Ovary (tissue), 9 donors: ENCODE measurements around the gene RGS7. TPM values are rescaled to one million over a fixed set of nuclear protein-coding genes. Genes with fewer than 3 reads are reported as not detected.

ENCODE experiments used
- DNase-seq, 5 donors: peaks; one replicate each; pipeline ENCODE4 v3.0.0-alpha.2; 2019 to 2020
- H3K27ac ChIP-seq, 2 donors: fragments of 200-600 bp; one replicate each; pipeline versions ENCODE4 v1.5.1 to v1.8.0; 2019 to 2022
- H3K27me3 ChIP-seq: fragments of 200-600 bp; one replicate; pipeline ENCODE4 v1.8.0; 2022
- H3K36me3 ChIP-seq: fragments of 200-600 bp; sonication (generic); one replicate; pipeline ENCODE4 v1.5.1; 2019
- H3K4me1 ChIP-seq: one replicate; pipeline ENCODE4 v1.8.1; 2013; ENCODE audit warnings: mild to moderate bottlenecking, moderate library complexity; ENCODE audit not compliant: insufficient read depth
- H3K4me3 ChIP-seq: fragments of 200-600 bp; sonication (generic); one replicate; pipeline ENCODE4 v1.5.1; 2017
- H3K9me3 ChIP-seq, 2 donors: fragments of 200-600 bp in 1 of 2; sonication (generic) in 1 of 2; one replicate each; pipeline versions ENCODE4 v1.5.1 to v1.8.1; 2013 to 2019; ENCODE audit warnings: mild to moderate bottlenecking in 1 of 2, moderate library complexity in 1 of 2
- CTCF ChIP-seq, 3 donors: fragments of 450-650 bp in 2 of 3; fragments of 200-600 bp in 1 of 3; IDR thresholded peaks; one replicate each; pipeline versions ENCODE4 v1.5.1 to v1.8.0; 2016 to 2022; ENCODE audit warnings: antibody characterized with exemption in 3 of 3, mild to moderate bottlenecking in 1 of 3
- EP300 ChIP-seq: sonication (generic); formaldehyde crosslinking; IDR thresholded peaks from one replicate; pipeline ENCODE4 v1.6.1; 2017; ENCODE audit warnings: antibody characterized with exemption
- POLR2A ChIP-seq: fragments of 450-650 bp; IDR thresholded peaks from one replicate; pipeline ENCODE4 v1.6.1; 2017; ENCODE audit warnings: antibody characterized with exemption, mild to moderate bottlenecking, moderate library complexity
- WGBS, 3 donors: extraction: QIAGEN DNeasy Blood & Tissue Kit in 1 of 3; methylation state at CpG; one replicate each; pipeline versions ENCODE4 v1.1.5 to v1.1.7; 2013 to 2017; 5-methylcytosine and 5-hydroxymethylcytosine counted together
- intact Hi-C, 4 donors: fragments of 100-400 bp; cut with DNase I; formaldehyde crosslinking; loops; one replicate each; pipeline versions ENCODE4 v1.11.0 to v1.15.1; 2022 to 2023
- polyA plus RNA-seq, 2 donors: library from polyadenylated mRNA; stranded (reverse); fragments of 200-250 nt in 1 of 2; fragments of 350-450 nt in 1 of 2; fragmentation: Illumina TruSeq in 1 of 2; extraction: RNeasy Lipid Tissue Mini Kit (QIAGEN cat#74804) in 1 of 2; gene quantifications; one replicate each; pipeline ENCODE4 v1.2.3, GENCODE V29; 2013 to 2014
- total RNA-seq, 7 donors: library from RNA; depleted of rRNA in 2 of 7; stranded (reverse); fragments of >200 nt in 2 of 7; fragmentation: NEBNext Ultra II Directional in 3 of 7; extraction: Animal tissue kit (Norgen Biotek cat#: 25700) in 3 of 7; gene quantifications; one replicate each; pipeline versions ENCODE4 v1.1.0 to v1.2.4, GENCODE V29; 2016 to 2023
- donor health status: DM: no; HTN: no; CAD: no; lungs with moderate emphysema.
- donor health status: DM: no; HTN: no; CAD: no.
- donor health status: Bipolar disorder and iron deficiency.
- donor health status: DM: yes; HTN: yes; CAD: no.
- donor health status: DM: no; HTN: no; CAD: no.
- donor health status: DM: yes; HTN: yes; CAD: no.

The RGS7 gene
- total and polyA plus RNA-seq, 9 donors, result 0.10 to 1.00 (median 0.37) TPM; not detected in 1

GRCh38 chr1:240999826-241000225 is 357.2 kb downstream of the RGS7 start:
- H3K4me1 ChIP-seq, result no peaks in the 10 kb centered on the region
- intact Hi-C loops, result no loop called here
- 78 to 84% (median 81%) methylated on average over 8 of the region's 8 CpGs for WGBS, 3 donors
- no peaks in the 10 kb centered on the region for H3K9me3 ChIP-seq
- no peak for TF ChIP-seq CTCF (IDR thresholded peaks at IDR 0.05)
- TF ChIP-seq EP300, result no peak
- no peak for TF ChIP-seq POLR2A
- no peak overlapping the region for H3K27ac ChIP-seq
- no peak overlapping the region for H3K4me3 ChIP-seq
- no peak for DNase-seq
- H3K27me3 ChIP-seq, result no peaks in the 10 kb centered on the region
- no peaks in the 10 kb centered on the region for H3K36me3 ChIP-seq

GRCh38 chr1:240998441-240999015 is 358.5 kb downstream of the RGS7 start:
- 89 to 92% (median 92%) methylated on average over 18 of the region's 18 CpGs for WGBS, 3 donors
- no peaks in the 10 kb centered on the region for H3K36me3 ChIP-seq
- intact Hi-C loops, result no loop called here
- no peak overlapping the region for H3K27ac ChIP-seq
- no peaks in the 10 kb centered on the region for H3K27me3 ChIP-seq
- TF ChIP-seq POLR2A, result no peak
- no peak for TF ChIP-seq EP300
- TF ChIP-seq CTCF (IDR thresholded peaks at IDR 0.05), result no peak
- H3K9me3 ChIP-seq, result no peaks in the 10 kb centered on the region
- H3K4me3 ChIP-seq, result no peak overlapping the region
- DNase-seq, result no peak
- no peaks in the 10 kb centered on the region for H3K4me1 ChIP-seq

- Histone ChIP-seq H3K4me1 (no peaks in the 10 kb centered on the region), H3K4me3 (no peak overlapping the region), H3K36me3 (no peaks in the 10 kb centered on the region), H3K9me3 (no peaks in the 10 kb centered on the region), H3K27me3 (no peaks in the 10 kb centered on the region), H3K27ac (no peak overlapping the region)
- TF ChIP-seq POLR2A (no peak), CTCF (IDR thresholded peaks at IDR 0.05) (no peak), EP300 (no peak)
- WGBS, 3 donors, result 57 to 73% (median 64%) methylated on average over 5 of the region's 5 CpGs
- no peak for DNase-seq
- intact Hi-C loops, result no loop called here
Measured at GRCh38 chr1:240998024-240998423, 359.0 kb downstream of the RGS7 start.

- no peak for TF ChIP-seq EP300
- TF ChIP-seq POLR2A, result no peak
- Histone ChIP-seq H3K27ac (no peak overlapping the region), H3K9me3 (no peaks in the 10 kb centered on the region), H3K4me3 (no peak overlapping the region), H3K36me3 (no peaks in the 10 kb centered on the region), H3K27me3 (no peaks in the 10 kb centered on the region), H3K4me1 (no peaks in the 10 kb centered on the region)
- intact Hi-C loops, result no loop called here
- no peak for DNase-seq
- 72 to 93% (median 92%) methylated on average over 2 of the region's 2 CpGs for WGBS, 3 donors
Measured at GRCh38 chr1:240993004-240993403, 364.0 kb downstream of the RGS7 start.

- intact Hi-C loops, result no loop called here
- no peak overlapping the region for H3K4me3 ChIP-seq
- no peak for TF ChIP-seq POLR2A
- no peak for TF ChIP-seq EP300
- no peak for TF ChIP-seq CTCF (IDR thresholded peaks at IDR 0.05)
- no peaks in the 10 kb centered on the region for H3K27me3 ChIP-seq
- H3K9me3 ChIP-seq, result no peaks in the 10 kb centered on the region
- no peak overlapping the region for H3K27ac ChIP-seq
- DNase-seq, result no peak
- H3K36me3 ChIP-seq, result no peaks in the 10 kb centered on the region
- H3K4me1 ChIP-seq, result no peaks in the 10 kb centered on the region
- WGBS, 3 donors, result 65 to 75% (median 75%) methylated on average over 5 of the region's 5 CpGs
Measured at GRCh38 chr1:240991230-240991629, 365.8 kb downstream of the RGS7 start.
